HL-60 (cell line): ENCODE results near the gene PTPRD.
"Not testable (repeated sequence)": the region's sequence is repeated elsewhere in the genome, so short reads cannot be mapped to it uniquely, and the experiment has no call there.

Source experiments
- DNase-seq, 2 experiments: peaks; one replicate each; pipeline ENCODE4 v3.0.0-alpha.2; 2010 to 2020; ENCODE audit warnings: low read depth in 1 of 2, low spot score in 1 of 2
- H3K27ac ChIP-seq: fragments of 250-450 bp; sonication (Bioruptor Pico); replicated peaks from 2 replicates; pipeline ENCODE4 v1.5.1; 2020; ENCODE audit warnings: mild to moderate bottlenecking, moderate library complexity
- H3K27me3 ChIP-seq: fragments of 250-450 bp; sonication (Bioruptor Pico); 2 replicates; pipeline ENCODE4 v1.5.1; 2021; ENCODE audit warnings: mild to moderate bottlenecking, moderate library complexity; ENCODE audit not compliant: insufficient read depth, poor library complexity, severe bottlenecking
- H3K4me3 ChIP-seq: replicated peaks from 2 replicates; pipeline ENCODE4 v1.5.1; 2011; ENCODE audit warnings: mild to moderate bottlenecking, control low read depth, low read length; ENCODE audit not compliant: insufficient read depth
- GABPA ChIP-seq: IDR thresholded peaks from 2 replicates; pipeline ENCODE4 v1.6.1; 2012; ENCODE audit warnings: low read depth
- POLR2AphosphoS5 ChIP-seq: IDR thresholded peaks from 2 replicates; pipeline ENCODE4 v1.6.1; 2012; ENCODE audit warnings: low read depth
- SPI1 ChIP-seq: IDR thresholded peaks from 2 replicates; pipeline ENCODE4 v1.6.1; 2012; ENCODE audit warnings: low read depth, mild to moderate bottlenecking, borderline replicate concordance
- TF ChIP-seq, protein P1 (sequence below): IDR thresholded peaks from 2 replicates; pipeline ENCODE4 v1.6.1; 2012; ENCODE audit warnings: low read depth; ENCODE audit not compliant: insufficient replicate concordance
- TF ChIP-seq, protein P2 (sequence below): IDR thresholded peaks from one replicate; pipeline ENCODE4 v1.5.1; 2011; ENCODE audit warnings: low read length, control low read depth, inconsistent platforms; ENCODE audit not compliant: insufficient read depth

PTPRD gene

DNA sequence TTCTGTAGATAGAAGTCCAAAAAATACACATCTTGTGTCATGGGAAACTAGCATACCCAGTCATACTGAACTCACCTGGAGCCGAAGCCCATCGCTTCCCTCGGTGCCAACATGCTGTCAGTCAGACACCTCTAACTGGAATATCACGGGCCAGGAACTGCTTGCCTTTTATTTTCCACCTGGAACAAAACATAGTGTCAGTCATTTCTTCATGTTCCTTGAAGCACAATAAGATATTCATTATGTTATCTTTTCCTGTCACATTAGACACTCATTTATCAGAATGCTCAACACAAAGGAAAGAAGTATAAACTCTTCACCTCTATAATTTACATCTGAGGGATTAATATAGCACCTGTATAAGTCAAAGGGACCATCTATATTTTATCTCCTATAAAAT lies 674.4 kb downstream of the PTPRD start:
- TF ChIP-seq SPI1, result no peak
- TF ChIP-seq, protein P1, sequence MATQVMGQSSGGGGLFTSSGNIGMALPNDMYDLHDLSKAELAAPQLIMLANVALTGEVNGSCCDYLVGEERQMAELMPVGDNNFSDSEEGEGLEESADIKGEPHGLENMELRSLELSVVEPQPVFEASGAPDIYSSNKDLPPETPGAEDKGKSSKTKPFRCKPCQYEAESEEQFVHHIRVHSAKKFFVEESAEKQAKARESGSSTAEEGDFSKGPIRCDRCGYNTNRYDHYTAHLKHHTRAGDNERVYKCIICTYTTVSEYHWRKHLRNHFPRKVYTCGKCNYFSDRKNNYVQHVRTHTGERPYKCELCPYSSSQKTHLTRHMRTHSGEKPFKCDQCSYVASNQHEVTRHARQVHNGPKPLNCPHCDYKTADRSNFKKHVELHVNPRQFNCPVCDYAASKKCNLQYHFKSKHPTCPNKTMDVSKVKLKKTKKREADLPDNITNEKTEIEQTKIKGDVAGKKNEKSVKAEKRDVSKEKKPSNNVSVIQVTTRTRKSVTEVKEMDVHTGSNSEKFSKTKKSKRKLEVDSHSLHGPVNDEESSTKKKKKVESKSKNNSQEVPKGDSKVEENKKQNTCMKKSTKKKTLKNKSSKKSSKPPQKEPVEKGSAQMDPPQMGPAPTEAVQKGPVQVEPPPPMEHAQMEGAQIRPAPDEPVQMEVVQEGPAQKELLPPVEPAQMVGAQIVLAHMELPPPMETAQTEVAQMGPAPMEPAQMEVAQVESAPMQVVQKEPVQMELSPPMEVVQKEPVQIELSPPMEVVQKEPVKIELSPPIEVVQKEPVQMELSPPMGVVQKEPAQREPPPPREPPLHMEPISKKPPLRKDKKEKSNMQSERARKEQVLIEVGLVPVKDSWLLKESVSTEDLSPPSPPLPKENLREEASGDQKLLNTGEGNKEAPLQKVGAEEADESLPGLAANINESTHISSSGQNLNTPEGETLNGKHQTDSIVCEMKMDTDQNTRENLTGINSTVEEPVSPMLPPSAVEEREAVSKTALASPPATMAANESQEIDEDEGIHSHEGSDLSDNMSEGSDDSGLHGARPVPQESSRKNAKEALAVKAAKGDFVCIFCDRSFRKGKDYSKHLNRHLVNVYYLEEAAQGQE, result no peak
- TF ChIP-seq, protein P2, sequence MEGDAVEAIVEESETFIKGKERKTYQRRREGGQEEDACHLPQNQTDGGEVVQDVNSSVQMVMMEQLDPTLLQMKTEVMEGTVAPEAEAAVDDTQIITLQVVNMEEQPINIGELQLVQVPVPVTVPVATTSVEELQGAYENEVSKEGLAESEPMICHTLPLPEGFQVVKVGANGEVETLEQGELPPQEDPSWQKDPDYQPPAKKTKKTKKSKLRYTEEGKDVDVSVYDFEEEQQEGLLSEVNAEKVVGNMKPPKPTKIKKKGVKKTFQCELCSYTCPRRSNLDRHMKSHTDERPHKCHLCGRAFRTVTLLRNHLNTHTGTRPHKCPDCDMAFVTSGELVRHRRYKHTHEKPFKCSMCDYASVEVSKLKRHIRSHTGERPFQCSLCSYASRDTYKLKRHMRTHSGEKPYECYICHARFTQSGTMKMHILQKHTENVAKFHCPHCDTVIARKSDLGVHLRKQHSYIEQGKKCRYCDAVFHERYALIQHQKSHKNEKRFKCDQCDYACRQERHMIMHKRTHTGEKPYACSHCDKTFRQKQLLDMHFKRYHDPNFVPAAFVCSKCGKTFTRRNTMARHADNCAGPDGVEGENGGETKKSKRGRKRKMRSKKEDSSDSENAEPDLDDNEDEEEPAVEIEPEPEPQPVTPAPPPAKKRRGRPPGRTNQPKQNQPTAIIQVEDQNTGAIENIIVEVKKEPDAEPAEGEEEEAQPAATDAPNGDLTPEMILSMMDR, result no peak
- no peak for TF ChIP-seq GABPA
- no peak for TF ChIP-seq POLR2AphosphoS5
- H3K4me3 ChIP-seq, result no peak overlapping the region
- H3K27ac ChIP-seq, result no peak overlapping the region
- no peak for DNase-seq
- H3K27me3 ChIP-seq, result no peaks in the 10 kb centered on the region

DNA sequence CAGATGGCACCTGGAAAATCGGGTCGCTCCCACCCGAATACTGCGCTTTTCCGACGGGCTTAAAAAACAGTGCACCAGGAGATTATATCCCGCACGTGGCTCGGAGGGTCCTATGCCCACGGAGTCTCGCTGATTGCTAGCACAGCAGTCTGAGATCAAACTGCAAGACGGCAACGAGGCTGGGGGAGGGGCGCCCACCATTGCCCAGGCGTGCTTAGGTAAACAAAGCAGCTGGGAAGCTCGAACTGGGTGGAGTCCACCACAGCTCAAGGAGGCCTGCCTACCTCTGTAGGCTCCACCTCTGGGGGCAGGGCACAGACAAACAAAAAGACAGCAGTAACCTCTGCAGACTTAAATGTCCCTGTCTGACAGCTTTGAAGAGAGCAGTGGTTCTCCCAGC lies 681.3 kb downstream of the PTPRD start:
- not testable (repeated sequence) for DNase-seq, H3K4me3 ChIP-seq, H3K27me3 ChIP-seq, H3K27ac ChIP-seq

DNA sequence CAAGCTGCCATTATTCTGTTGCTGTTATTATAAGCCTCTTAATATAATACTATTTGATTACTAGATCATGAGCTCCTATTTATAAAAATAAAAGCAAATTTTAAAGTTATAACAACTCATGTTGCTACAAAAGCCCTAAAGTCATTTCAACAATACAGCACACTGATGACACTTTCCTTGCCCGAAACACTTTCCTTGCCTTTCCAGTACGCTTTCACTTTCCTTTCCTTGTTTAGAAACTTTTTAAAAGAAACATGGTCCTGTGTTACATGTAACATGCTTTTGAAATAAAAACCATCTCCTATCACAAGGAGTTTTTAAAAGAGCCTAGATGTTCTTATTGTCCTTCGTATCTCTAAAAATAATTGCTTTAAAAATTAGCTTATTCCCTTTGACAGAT lies 688.4 kb downstream of the PTPRD start:
- DNase-seq, result no peak
- H3K27me3 ChIP-seq, result no peaks in the 10 kb centered on the region
- no peak overlapping the region for H3K27ac ChIP-seq
- TF ChIP-seq SPI1, result no peak
- no peak for TF ChIP-seq POLR2AphosphoS5
- TF ChIP-seq, protein P2, result no peak
- TF ChIP-seq GABPA, result no peak
- TF ChIP-seq, protein P1, result no peak
- H3K4me3 ChIP-seq, result no peak overlapping the region

DNA sequence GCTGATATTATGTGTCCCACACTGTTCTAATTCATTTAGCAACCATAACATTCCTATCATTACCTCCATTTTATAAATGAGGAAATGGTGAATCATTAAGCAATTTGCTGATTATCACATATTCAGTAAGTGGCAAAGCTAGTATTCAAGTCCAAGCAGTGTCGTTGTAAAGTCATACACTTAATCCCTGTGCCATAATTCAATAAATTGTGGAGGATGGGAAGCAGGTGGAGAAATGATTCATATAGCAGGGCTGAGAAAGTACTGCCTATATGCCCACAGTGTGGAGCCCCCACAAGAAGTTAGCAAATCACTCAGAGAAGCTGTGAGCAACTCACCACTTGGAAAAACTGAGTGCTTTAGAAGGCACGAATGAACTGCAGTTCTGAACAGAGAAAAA lies 691.0 kb downstream of the PTPRD start:
- TF ChIP-seq, protein P2, result no peak
- TF ChIP-seq GABPA, result no peak
- no peak for DNase-seq
- Histone ChIP-seq H3K27me3 (no peaks in the 10 kb centered on the region), H3K27ac (no peak overlapping the region), H3K4me3 (no peak overlapping the region)
